SU-DHL-6 (cell line): ENCODE measurements around the gene ZC3H14.
"Not testable (repeated sequence)": the region's sequence is repeated elsewhere in the genome, so short reads cannot be mapped to it uniquely, and the experiment has no call there.

ENCODE experiments used
- H2AFZ ChIP-seq: fragments of 200-600 bp; sonication (generic); 2 replicates; pipeline ENCODE4 v1.6.1; 2014; ENCODE audit warnings: low read depth, mild to moderate bottlenecking, moderate library complexity, mixed read lengths, antibody characterized with exemption, low read length; ENCODE audit not compliant: severe bottlenecking
- H3F3A ChIP-seq: fragments of 200-600 bp; shearing (Covaris generic); 2 replicates; pipeline ENCODE4 v1.6.0; 2016; ENCODE audit warnings: antibody characterized with exemption, mild to moderate bottlenecking; ENCODE audit not compliant: insufficient read depth
- H3K27ac ChIP-seq: fragments of 200-600 bp; sonication (generic); 2 replicates; pipeline ENCODE4 v1.5.1; 2016; ENCODE audit warnings: low read depth, mild to moderate bottlenecking, low read length, moderate library complexity, mixed read lengths
- H3K27me3 ChIP-seq: fragments of 200-600 bp; sonication (generic), shearing (Covaris generic); 2 replicates; pipeline ENCODE4 v1.6.0; 2014; ENCODE audit warnings: mild to moderate bottlenecking, low read length
- H3K36me3 ChIP-seq: fragments of 200-600 bp; sonication (generic); 2 replicates; pipeline ENCODE4 v1.6.1; 2014; ENCODE audit warnings: mild to moderate bottlenecking, low read length, mixed read lengths
- H3K4me2 ChIP-seq: fragments of 300-600, 200-600 bp; shearing (Covaris generic), sonication (generic); 2 replicates; pipeline ENCODE4 v1.6.0; 2014; ENCODE audit warnings: low read length, low read depth, mild to moderate bottlenecking; ENCODE audit not compliant: poor library complexity, severe bottlenecking
- H3K4me3 ChIP-seq: fragments of 200-600 bp; sonication (generic); 2 replicates; pipeline ENCODE4 v1.5.1; 2014; ENCODE audit warnings: antibody characterized with exemption, low read length, mild to moderate bottlenecking, mixed read lengths; ENCODE audit not compliant: insufficient read depth, poor library complexity, severe bottlenecking
- H3K79me2 ChIP-seq: fragments of 200-600 bp; sonication (generic); 2 replicates; pipeline ENCODE4 v1.6.1; 2014; ENCODE audit warnings: mild to moderate bottlenecking, low read length, moderate library complexity; ENCODE audit not compliant: insufficient read depth
- H3K9ac ChIP-seq: fragments of 200-600 bp; sonication (generic); 2 replicates; pipeline ENCODE4 v1.7.0; 2014; ENCODE audit warnings: mild to moderate bottlenecking, low read length
- H3K9me2 ChIP-seq: fragments of 200-600 bp; sonication (generic); replicated peaks from 2 replicates; pipeline ENCODE4 v1.6.1; 2014; ENCODE audit warnings: low read length; ENCODE audit not compliant: insufficient read depth
- H3K9me3 ChIP-seq: fragments of 200-600 bp; sonication (generic); 2 replicates; pipeline ENCODE4 v1.6.1; 2014; ENCODE audit warnings: low read length, mixed read lengths; ENCODE audit not compliant: insufficient read depth
- H4K20me1 ChIP-seq: fragments of 200-600 bp; sonication (generic); 2 replicates; pipeline ENCODE4 v1.6.1; 2014; ENCODE audit warnings: low read depth, mild to moderate bottlenecking, antibody characterized with exemption, low read length, moderate library complexity, mixed read lengths
- EZH2phosphoT487 ChIP-seq: fragments of 200-600 bp; sonication (generic), shearing (Covaris generic); conservative IDR thresholded peaks from 2 replicates; pipeline ENCODE4 v1.6.1; 2018; ENCODE audit warnings: mild to moderate bottlenecking, antibody characterized with exemption, low read length, moderate library complexity, mixed read lengths
- TF ChIP-seq, protein P1 (sequence below): fragments of 200-600 bp; sonication (generic); IDR thresholded peaks from one replicate; pipeline ENCODE4 v1.5.1; 2017; ENCODE audit warnings: antibody characterized with exemption, mild to moderate bottlenecking, low read length, moderate library complexity; ENCODE audit not compliant: insufficient read depth, poor library complexity, severe bottlenecking

The ZC3H14 gene

DNA sequence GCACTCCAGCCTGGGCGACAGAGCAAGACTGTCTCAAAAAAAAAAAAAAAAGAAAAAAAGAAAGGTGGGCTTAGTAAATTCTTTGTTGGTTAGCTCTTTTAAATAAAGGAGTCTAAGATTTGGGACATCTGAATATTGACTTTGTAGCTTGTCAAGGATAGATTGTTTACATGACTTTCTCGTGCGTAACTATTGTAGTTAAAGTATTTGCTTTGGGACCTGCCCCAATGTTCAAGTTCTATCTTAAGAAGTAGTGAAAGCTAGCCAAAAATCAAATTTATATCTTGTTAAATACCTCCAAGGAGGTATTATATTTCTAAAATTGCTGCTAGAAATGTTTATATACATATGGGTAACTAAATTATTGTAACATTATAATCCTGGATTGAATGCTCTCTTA, 40.4 kb upstream of the ZC3H14 start:
- TF ChIP-seq EZH2phosphoT487 = no peak
- TF ChIP-seq, protein P1, sequence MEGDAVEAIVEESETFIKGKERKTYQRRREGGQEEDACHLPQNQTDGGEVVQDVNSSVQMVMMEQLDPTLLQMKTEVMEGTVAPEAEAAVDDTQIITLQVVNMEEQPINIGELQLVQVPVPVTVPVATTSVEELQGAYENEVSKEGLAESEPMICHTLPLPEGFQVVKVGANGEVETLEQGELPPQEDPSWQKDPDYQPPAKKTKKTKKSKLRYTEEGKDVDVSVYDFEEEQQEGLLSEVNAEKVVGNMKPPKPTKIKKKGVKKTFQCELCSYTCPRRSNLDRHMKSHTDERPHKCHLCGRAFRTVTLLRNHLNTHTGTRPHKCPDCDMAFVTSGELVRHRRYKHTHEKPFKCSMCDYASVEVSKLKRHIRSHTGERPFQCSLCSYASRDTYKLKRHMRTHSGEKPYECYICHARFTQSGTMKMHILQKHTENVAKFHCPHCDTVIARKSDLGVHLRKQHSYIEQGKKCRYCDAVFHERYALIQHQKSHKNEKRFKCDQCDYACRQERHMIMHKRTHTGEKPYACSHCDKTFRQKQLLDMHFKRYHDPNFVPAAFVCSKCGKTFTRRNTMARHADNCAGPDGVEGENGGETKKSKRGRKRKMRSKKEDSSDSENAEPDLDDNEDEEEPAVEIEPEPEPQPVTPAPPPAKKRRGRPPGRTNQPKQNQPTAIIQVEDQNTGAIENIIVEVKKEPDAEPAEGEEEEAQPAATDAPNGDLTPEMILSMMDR = no peak
- H3K9me2 ChIP-seq = no peaks in the 10 kb centered on the region
- no peak overlapping the region for H3K27ac ChIP-seq
- no peak overlapping the region for H3K9ac ChIP-seq
- H3K4me3 ChIP-seq = no peak overlapping the region
- H3K27me3 ChIP-seq = no peaks in the 10 kb centered on the region
- H2AFZ ChIP-seq = no peak overlapping the region
- no peak overlapping the region for H3K4me2 ChIP-seq
- H3K9me3 ChIP-seq = no peaks in the 10 kb centered on the region
- H3K36me3 ChIP-seq = no peaks in the 10 kb centered on the region
- no peaks in the 10 kb centered on the region for H4K20me1 ChIP-seq
- no peaks in the 10 kb centered on the region for H3K79me2 ChIP-seq
- no peaks in the 10 kb centered on the region for H3F3A ChIP-seq

DNA sequence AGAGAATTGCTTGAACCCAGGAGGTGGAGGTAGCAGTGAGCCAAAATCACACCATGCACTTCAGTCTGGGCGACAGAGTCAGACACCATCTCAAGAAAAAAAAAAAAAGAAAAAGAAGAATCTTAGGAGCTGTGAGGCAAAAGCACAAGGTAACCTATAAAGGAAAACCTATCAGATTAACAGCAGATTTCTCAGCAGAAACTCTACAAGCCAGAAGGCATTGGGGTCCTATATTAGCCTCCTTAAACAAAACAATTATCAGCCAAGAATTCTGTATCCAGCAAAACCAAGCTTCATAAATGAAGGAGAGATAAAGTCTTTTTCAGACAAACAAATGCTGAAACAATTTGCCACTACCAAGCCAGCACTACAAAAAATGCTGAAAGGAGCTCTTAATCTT, 32.9 kb upstream of the ZC3H14 start:
- H3K36me3 ChIP-seq, H3K9me2 ChIP-seq, H3F3A ChIP-seq, H4K20me1 ChIP-seq, H3K9me3 ChIP-seq, H3K27ac ChIP-seq, H2AFZ ChIP-seq, H3K79me2 ChIP-seq, H3K9ac ChIP-seq, H3K4me2 ChIP-seq, H3K4me3 ChIP-seq, H3K27me3 ChIP-seq: not testable (repeated sequence)

DNA sequence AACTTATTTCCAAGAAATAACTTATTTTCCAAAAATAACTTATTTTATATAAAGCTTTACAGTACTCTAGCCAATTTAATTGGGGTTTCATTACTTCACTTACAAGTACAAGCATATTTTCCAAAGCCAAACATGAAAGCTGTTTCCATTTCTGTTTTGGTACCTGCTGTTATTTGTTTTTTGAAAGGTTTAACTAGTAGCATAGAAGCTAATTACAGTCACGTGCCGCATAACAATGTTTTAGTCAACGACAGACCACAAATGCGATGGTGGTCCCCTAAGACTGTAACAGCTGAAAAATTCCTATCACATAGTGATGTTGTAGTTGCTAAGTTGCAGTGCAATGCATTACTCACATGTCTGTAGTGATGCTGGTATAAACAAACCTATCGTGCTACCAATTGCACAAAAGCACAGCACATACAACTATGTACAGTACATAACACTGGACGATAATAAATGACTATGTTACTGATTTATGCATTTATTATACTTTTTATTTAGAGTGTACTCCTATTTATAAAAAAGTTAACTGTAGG, 29.7 kb upstream of the ZC3H14 start:
- H3F3A ChIP-seq = no peaks in the 10 kb centered on the region
- no peak overlapping the region for H3K9ac ChIP-seq
- no peaks in the 10 kb centered on the region for H3K27me3 ChIP-seq
- no peak overlapping the region for H3K4me2 ChIP-seq
- H3K9me3 ChIP-seq = peaks cover 8% of the 10 kb centered on the region; the same call in 1 of the 2 replicates
- H4K20me1 ChIP-seq = no peaks in the 10 kb centered on the region
- no peaks in the 10 kb centered on the region for H3K36me3 ChIP-seq
- H3K9me2 ChIP-seq = no peaks in the 10 kb centered on the region
- H3K79me2 ChIP-seq = no peaks in the 10 kb centered on the region
- TF ChIP-seq, protein P1 = no peak
- no peak for TF ChIP-seq EZH2phosphoT487
- H3K27ac ChIP-seq = no peak overlapping the region
- H3K4me3 ChIP-seq = no peak overlapping the region
- H2AFZ ChIP-seq = no peak overlapping the region

DNA sequence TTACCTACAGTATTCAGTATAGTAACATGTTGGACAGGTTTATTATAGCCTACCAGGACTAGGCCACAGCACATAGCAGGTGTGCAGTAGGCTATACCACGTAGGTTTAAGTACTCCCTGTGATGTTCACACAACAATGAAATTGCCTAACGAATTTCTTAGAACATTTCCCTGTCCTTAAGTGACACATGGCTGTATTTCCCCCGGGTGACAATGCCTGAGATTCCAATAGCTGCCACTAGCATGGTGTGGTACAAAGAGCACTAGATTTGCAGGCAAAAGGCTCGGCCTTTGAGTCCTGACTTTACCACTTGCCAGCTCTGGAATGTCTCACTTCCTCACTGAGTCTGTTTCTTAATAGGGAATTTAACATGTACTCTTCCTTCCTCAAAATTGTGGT, 27.7 kb upstream of the ZC3H14 start:
- no peak overlapping the region for H3K9ac ChIP-seq
- no peaks in the 10 kb centered on the region for H3K79me2 ChIP-seq
- no peaks in the 10 kb centered on the region for H3F3A ChIP-seq
- TF ChIP-seq EZH2phosphoT487 = no peak
- TF ChIP-seq, protein P1 = no peak
- no peak overlapping the region for H3K4me2 ChIP-seq
- no peak overlapping the region for H3K4me3 ChIP-seq
- H3K27ac ChIP-seq = no peak overlapping the region
- H3K36me3 ChIP-seq = no peaks in the 10 kb centered on the region
- H3K27me3 ChIP-seq = no peaks in the 10 kb centered on the region
- H3K9me2 ChIP-seq = no peaks in the 10 kb centered on the region
- no peaks in the 10 kb centered on the region for H4K20me1 ChIP-seq
- no peak overlapping the region for H2AFZ ChIP-seq
- no peaks in the 10 kb centered on the region for H3K9me3 ChIP-seq
